Muscle layer of duodenum (tissue), 2 donors: Measurements from ENCODE around the gene MANF.

Experiments
- H3K27ac ChIP-seq: one replicate; pipeline ENCODE4 v1.7.0; 2013; ENCODE audit warnings: mild to moderate bottlenecking, low read length
- H3K27me3 ChIP-seq: one replicate; pipeline ENCODE4 v1.7.0; 2013; ENCODE audit warnings: low read depth, mild to moderate bottlenecking, control low read depth, low read length
- H3K36me3 ChIP-seq, 2 donors: one replicate each; pipeline ENCODE4 v1.7.0; 2013; ENCODE audit warnings: low read length in 2 of 2, control low read depth in 1 of 2, mild to moderate bottlenecking in 1 of 2; ENCODE audit not compliant: insufficient read depth in 2 of 2, control insufficient read depth in 1 of 2
- H3K4me1 ChIP-seq, 2 donors: one replicate each; pipeline ENCODE4 v1.7.0; 2013; ENCODE audit warnings: low read length in 2 of 2, mild to moderate bottlenecking in 2 of 2, control low read depth in 1 of 2, moderate library complexity in 1 of 2; ENCODE audit not compliant: insufficient read depth in 2 of 2, control insufficient read depth in 1 of 2
- H3K4me3 ChIP-seq, 2 donors: one replicate each; pipeline ENCODE4 v1.7.0; 2013; ENCODE audit warnings: low read length in 2 of 2, low read depth in 1 of 2, mild to moderate bottlenecking in 1 of 2
- H3K9me3 ChIP-seq, 2 donors: one replicate each; pipeline ENCODE4 v1.7.0; 2013; ENCODE audit warnings: low read length in 2 of 2, control low read depth in 1 of 2, mild to moderate bottlenecking in 1 of 2; ENCODE audit not compliant: control insufficient read depth in 1 of 2
- donor health status: healthy.

MANF gene

DNA sequence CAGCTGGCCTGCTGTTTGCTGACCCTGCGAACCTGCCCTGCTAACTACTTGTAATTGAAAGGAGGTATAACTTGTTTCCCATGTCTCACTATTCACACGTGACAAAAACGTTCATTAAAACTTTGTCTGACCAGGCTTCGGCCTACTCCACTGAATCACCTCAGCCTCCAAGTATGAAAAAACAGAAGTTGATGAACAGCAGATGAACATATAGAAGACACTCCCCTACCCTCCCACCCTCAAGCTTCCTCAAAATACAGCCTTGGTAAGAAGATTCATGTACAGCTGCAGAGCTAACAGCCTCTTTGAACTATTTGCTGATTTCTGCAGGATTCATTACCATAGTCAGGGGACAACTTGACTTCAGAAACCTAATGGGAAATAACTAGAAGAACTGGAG lies 16.6 kb downstream of the MANF start:
- Histone ChIP-seq H3K4me3 (no peak overlapping the region), H3K27me3 (no peaks in the 10 kb centered on the region), H3K4me1 (no peaks in the 10 kb centered on the region), H3K36me3 (peaks cover 34 to 36% of the 10 kb centered on the region in 2 donors), H3K9me3 (no peaks in the 10 kb centered on the region), H3K27ac (no peak overlapping the region)

GRCh38 chr3:51403675-51404074 lies 18.6 kb downstream of the MANF start:
- H3K36me3 ChIP-seq = peaks cover 28 to 32% of the 10 kb centered on the region in 2 donors
- no peak overlapping the region for H3K4me3 ChIP-seq
- H3K27me3 ChIP-seq = no peaks in the 10 kb centered on the region
- H3K4me1 ChIP-seq = no peaks in the 10 kb centered on the region
- H3K9me3 ChIP-seq = no peaks in the 10 kb centered on the region
- no peak overlapping the region for H3K27ac ChIP-seq

GRCh38 chr3:51408021-51408420 lies 22.9 kb downstream of the MANF start:
- Histone ChIP-seq H3K4me3 (no peak overlapping the region), H3K9me3 (no peaks in the 10 kb centered on the region), H3K36me3 (peaks cover 30 to 36% of the 10 kb centered on the region in 2 donors), H3K4me1 (no peaks in the 10 kb centered on the region), H3K27me3 (no peaks in the 10 kb centered on the region), H3K27ac (no peak overlapping the region)

- Histone ChIP-seq H3K4me1 (no peaks in the 10 kb centered on the region), H3K36me3 (peaks cover 32 to 42% of the 10 kb centered on the region in 2 donors)
Observed at GRCh38 chr3:51408813-51409212, 23.7 kb downstream of the MANF start.

GRCh38 chr3:51422211-51422610 lies 37.1 kb downstream of the MANF start:
- H3K4me1 ChIP-seq = no peaks in the 10 kb centered on the region
- H3K36me3 ChIP-seq = peaks cover 35 to 45% of the 10 kb centered on the region in 2 donors
- no peaks in the 10 kb centered on the region for H3K9me3 ChIP-seq
- no peak overlapping the region for H3K27ac ChIP-seq
- no peaks in the 10 kb centered on the region for H3K27me3 ChIP-seq
- no peak overlapping the region for H3K4me3 ChIP-seq

More at GRCh38 chr3:51408813-51409212, 23.7 kb downstream of the MANF start:
- Histone ChIP-seq H3K27ac (no peak overlapping the region), H3K9me3 (no peaks in the 10 kb centered on the region), H3K4me3 (no peak overlapping the region), H3K27me3 (no peaks in the 10 kb centered on the region)

DNA sequence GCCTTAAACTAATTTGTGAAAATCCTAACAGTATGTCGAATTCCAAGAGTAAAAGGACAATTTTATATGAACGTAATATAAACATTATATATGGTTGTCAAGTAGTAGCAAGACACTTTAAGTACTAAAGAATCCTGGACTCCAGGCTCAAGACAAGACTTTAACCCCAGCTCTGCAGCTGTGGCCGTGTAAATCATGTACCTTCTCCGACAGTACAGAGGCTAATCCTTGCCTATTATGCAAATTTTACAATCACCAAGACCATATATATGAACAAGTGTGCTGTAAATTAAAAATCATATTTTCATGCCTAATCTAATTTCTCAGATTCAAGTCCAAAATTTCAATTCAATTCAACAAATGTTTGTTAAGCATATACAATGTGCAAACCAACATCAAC lies 41.8 kb downstream of the MANF start:
- peaks cover 17 to 36% of the 10 kb centered on the region in 2 donors for H3K36me3 ChIP-seq
- H3K27me3 ChIP-seq = no peaks in the 10 kb centered on the region
- H3K4me1 ChIP-seq = no peaks in the 10 kb centered on the region
- H3K4me3 ChIP-seq = no peak overlapping the region
- no peaks in the 10 kb centered on the region for H3K9me3 ChIP-seq
- H3K27ac ChIP-seq = no peak overlapping the region

- no peak overlapping the region for H3K4me3 ChIP-seq
- H3K36me3 ChIP-seq = peaks cover 13 to 36% of the 10 kb centered on the region in 2 donors
- no peaks in the 10 kb centered on the region for H3K9me3 ChIP-seq
- no peak overlapping the region for H3K27ac ChIP-seq
- no peaks in the 10 kb centered on the region for H3K27me3 ChIP-seq
- no peaks in the 10 kb centered on the region for H3K4me1 ChIP-seq
Observed at GRCh38 chr3:51429138-51429537, 44.0 kb downstream of the MANF start.

DNA sequence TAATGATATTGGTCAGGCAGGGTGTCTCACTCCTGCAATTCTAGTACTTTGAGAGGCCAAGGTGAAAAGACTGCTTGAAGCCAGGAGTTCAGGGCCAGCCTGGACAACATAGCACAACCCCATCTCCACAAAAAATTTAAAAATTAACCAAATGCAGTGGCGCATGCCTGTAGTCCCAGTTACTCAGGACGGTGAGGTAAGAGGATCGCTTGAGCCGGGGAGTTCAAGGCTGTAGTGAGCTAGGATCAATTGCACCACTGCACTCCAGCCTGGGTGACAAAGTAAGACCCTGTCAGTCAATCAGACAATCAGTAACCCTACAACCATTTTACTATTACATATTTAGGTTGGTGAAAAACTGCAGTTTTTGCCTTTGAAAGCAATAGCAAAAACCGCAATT lies 49.0 kb downstream of the MANF start:
- H3K36me3 ChIP-seq = peaks cover 7 to 27% of the 10 kb centered on the region in 2 donors
- H3K4me3 ChIP-seq = no peak overlapping the region

DNA sequence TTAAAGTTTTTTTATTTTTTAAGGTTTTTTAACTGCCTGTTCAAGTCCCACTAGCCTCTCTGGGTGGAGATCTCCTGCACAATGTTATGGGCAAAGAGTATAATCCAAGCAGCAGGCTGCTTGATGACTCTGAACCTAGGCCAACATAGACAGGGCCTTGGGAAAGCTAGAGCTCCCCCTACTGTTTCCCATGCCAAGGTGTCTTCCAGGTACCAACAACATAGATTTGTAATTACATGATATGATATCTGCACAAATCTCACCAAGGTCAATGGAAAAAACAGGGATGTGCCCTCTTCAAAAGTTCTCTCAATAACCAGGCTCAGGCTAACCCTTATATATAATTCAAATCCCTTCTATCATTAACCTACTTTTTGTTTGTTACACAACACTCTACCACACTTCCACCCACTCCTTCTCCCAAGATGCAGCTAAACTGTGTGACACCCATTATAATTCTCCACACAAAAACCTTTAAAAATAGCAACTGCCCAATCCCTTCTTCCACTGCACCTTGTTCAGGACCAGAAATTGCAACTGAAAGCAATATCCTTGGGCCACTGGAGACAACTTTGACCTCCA lies 49.7 kb downstream of the MANF start:
- Histone ChIP-seq H3K9me3 (no peaks in the 10 kb centered on the region), H3K4me3 (no peak overlapping the region), H3K36me3 (peaks cover 5 to 28% of the 10 kb centered on the region in 2 donors)

More for the DNA sequence above, 49.0 kb downstream of the MANF start:
- H3K4me1 ChIP-seq = no peaks in the 10 kb centered on the region
- no peaks in the 10 kb centered on the region for H3K9me3 ChIP-seq
- H3K27me3 ChIP-seq = no peaks in the 10 kb centered on the region
- no peak overlapping the region for H3K27ac ChIP-seq

DNA sequence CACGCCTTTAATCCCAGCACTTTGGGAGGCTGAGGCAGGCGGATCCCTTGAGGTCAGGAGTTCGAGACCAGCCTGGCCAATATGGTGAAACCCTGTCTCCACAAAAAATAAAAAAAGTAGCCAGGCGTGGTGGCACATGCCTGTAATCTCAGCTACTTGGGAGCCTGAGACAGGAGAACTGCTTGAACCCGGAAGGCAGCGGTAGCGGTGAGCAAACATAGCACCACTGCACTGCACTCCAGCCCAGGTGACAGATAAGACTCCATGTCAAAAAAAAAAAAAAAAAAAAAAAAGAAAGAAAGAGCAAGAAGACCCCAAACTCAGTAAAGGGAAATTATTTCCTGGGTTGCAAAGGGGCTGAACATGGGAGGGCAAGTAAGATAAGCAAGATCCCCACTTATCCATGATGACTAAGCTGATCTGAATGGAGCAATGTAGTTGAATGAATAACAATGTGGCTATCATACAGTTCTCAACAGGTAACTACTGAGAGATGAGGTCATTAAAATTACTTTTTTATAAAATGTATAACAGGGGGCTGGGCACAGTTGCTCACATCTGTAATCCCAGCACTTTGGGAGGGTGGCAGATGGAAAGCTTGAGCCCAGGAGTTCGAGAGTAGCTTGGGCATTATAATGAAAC lies 52.0 kb downstream of the MANF start:
- H3K4me3 ChIP-seq = no peak overlapping the region
- no peaks in the 10 kb centered on the region for H3K27me3 ChIP-seq
- no peaks in the 10 kb centered on the region for H3K9me3 ChIP-seq
- H3K36me3 ChIP-seq = peaks cover 11 to 39% of the 10 kb centered on the region in 2 donors
- no peaks in the 10 kb centered on the region for H3K4me1 ChIP-seq
- H3K27ac ChIP-seq = no peak overlapping the region

More for the DNA sequence above, 49.7 kb downstream of the MANF start:
- Histone ChIP-seq H3K27me3 (no peaks in the 10 kb centered on the region), H3K4me1 (no peaks in the 10 kb centered on the region), H3K27ac (no peak overlapping the region)
